Caco-2 (cell line): ENCODE results near the gene GPR37. TPM values are rescaled to one million over a fixed set of nuclear protein-coding genes. Genes with fewer than 3 reads are reported as not detected.

Experiments used
- BruUV-seq: library from RNA; stranded (reverse); fragments of 400-500 nt; replicated peaks from 2 replicates; lab custom pipeline; 2021; lab: Mats Ljungman, UMichigan
- CTCF ChIA-PET: fragments of 300-600 bp; sonication (Branson Sonifier 250); formaldehyde crosslinking; loops from one replicate; lab custom pipeline; 2022; ENCODE audit warnings: antibody characterized with exemption; lab: Charles Lee
- POLR2A ChIA-PET: fragments of 300-600 bp; sonication (Branson Sonifier 250); formaldehyde crosslinking; loops from one replicate; lab custom pipeline; 2022; ENCODE audit warnings: antibody characterized with exemption; lab: Charles Lee
- DNase-seq, 2 experiments: peaks; one replicate each; pipeline versions ENCODE4 v3.0.0 to v3.0.0-alpha.2; 2020 to 2022
- H3K27me3 ChIP-seq: replicated peaks from 2 replicates; pipeline ENCODE4 v1.6.0; 2011; ENCODE audit warnings: low read length; ENCODE audit not compliant: control insufficient read depth, insufficient read depth
- H3K36me3 ChIP-seq: 2 replicates; pipeline ENCODE4 v1.5.1; 2011; ENCODE audit warnings: low read length; ENCODE audit not compliant: control insufficient read depth, insufficient read depth
- H3K4me1 ChIP-seq: fragments of 250-450 bp; sonication (Bioruptor Pico); 2 replicates; pipeline ENCODE4 v1.5.1; 2020; ENCODE audit warnings: mild to moderate bottlenecking
- H3K4me3 ChIP-seq: 2 replicates; pipeline ENCODE4 v1.5.1; 2011; ENCODE audit warnings: low read depth, mild to moderate bottlenecking, control low read depth, low read length
- H3K9me3 ChIP-seq: fragments of 250-450 bp; sonication (Bioruptor Pico); 2 replicates; pipeline ENCODE4 v1.5.1; 2020; ENCODE audit warnings: mild to moderate bottlenecking, moderate library complexity
- H3K27ac Mint-ChIP-seq: one replicate; pipeline ENCODE4 v1.8.0; 2022; ENCODE audit warnings: mixed read lengths; ENCODE audit not compliant: unreplicated experiment
- H3K27me3 Mint-ChIP-seq: one replicate; pipeline ENCODE4 v1.8.0; 2022; ENCODE audit warnings: mixed read lengths; ENCODE audit not compliant: insufficient read depth, unreplicated experiment
- H3K36me3 Mint-ChIP-seq: one replicate; pipeline ENCODE4 v1.8.0; 2022; ENCODE audit warnings: mild to moderate bottlenecking, mixed read lengths; ENCODE audit not compliant: insufficient read depth, unreplicated experiment
- H3K4me1 Mint-ChIP-seq: one replicate; pipeline ENCODE4 v1.8.0; 2022; ENCODE audit warnings: low read depth, mixed read lengths; ENCODE audit not compliant: unreplicated experiment
- H3K4me3 Mint-ChIP-seq: one replicate; pipeline ENCODE4 v1.8.0; 2022; ENCODE audit warnings: mild to moderate bottlenecking, moderate library complexity, mixed read lengths; ENCODE audit not compliant: unreplicated experiment
- H3K9me3 Mint-ChIP-seq: one replicate; pipeline ENCODE4 v1.8.0; 2022; ENCODE audit warnings: mixed read lengths; ENCODE audit not compliant: unreplicated experiment
- CTCF ChIP-seq, 2 experiments: fragments of 200-600 bp in 1 of 2; IDR thresholded peaks; 1 replicate in 1 of 2; 2 replicates in 1 of 2; pipeline versions ENCODE4 v1.5.1 to v1.8.0; 2011 to 2022; ENCODE audit warnings: antibody characterized with exemption in 1 of 2, control low read depth in 1 of 2, inconsistent platforms in 1 of 2, low read depth in 1 of 2, low read length in 1 of 2, mild to moderate bottlenecking in 1 of 2, moderate library complexity in 1 of 2; ENCODE audit not compliant: insufficient read depth in 1 of 2, severe bottlenecking in 1 of 2, unreplicated experiment in 1 of 2
- intact Hi-C: fragments of 100-400 bp; cut with micrococcal nuclease; formaldehyde crosslinking; loops from one replicate; pipeline ENCODE4 v1.10.0; 2022; ENCODE audit not compliant: unreplicated experiment
- total RNA-seq: library from RNA; stranded (reverse); gene quantifications from 2 replicates; pipeline ENCODE4 v1.2.3, GENCODE V29; 2022

The GPR37 gene
- total RNA-seq, 1 experiment from 2014 or later, result 0.50 TPM

GRCh38 chr7:124780056-124780455 is 14.5 kb upstream of the GPR37 start:
- ChIA-PET POLR2A (no interaction called here), CTCF (no interaction called here)
- no peak overlapping the region for H3K27ac Mint-ChIP-seq
- no peaks in the 10 kb centered on the region for H3K9me3 Mint-ChIP-seq
- Histone ChIP-seq H3K4me3 (no peak overlapping the region), H3K36me3 (no peaks in the 10 kb centered on the region), H3K4me1 (no peaks in the 10 kb centered on the region), H3K9me3 (no peaks in the 10 kb centered on the region), H3K27me3 (no peaks in the 10 kb centered on the region)
- no peaks in the 10 kb centered on the region for H3K4me1 Mint-ChIP-seq
- BruUV-seq, result no TSS peak
- no peaks in the 10 kb centered on the region for H3K36me3 Mint-ChIP-seq
- peaks cover 5% of the 10 kb centered on the region for H3K27me3 Mint-ChIP-seq
- H3K4me3 Mint-ChIP-seq, result no peak overlapping the region
- intact Hi-C loops, result no loop called here
- DNase-seq, result no peak
- TF ChIP-seq CTCF (IDR thresholded peaks at IDR 0.05; ENCODE audit: insufficient read depth in 1 of 2, low read depth in 1 of 2, low read length in 1 of 2, severe bottlenecking in 1 of 2, unreplicated experiment in 1 of 2), result no peak

DNA sequence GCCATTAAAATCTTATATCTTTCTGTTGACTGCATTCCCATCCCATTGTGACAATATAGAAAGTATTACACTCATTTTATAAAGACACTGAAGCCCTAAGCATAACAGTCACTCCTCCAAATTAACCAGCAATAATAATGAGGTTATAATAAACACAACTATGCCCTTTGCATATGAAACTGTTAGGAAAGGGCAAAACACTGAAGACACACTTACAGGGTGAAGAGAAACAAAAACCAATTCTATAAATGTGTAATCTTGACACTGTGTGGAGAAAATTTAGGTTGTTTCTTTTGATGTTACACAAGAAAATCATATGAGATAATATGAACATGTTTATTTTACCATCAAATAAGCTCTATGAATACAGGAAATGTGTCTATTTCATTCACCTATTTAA is 14.0 kb upstream of the GPR37 start:
- H3K27me3 ChIP-seq, result no peaks in the 10 kb centered on the region
- H3K4me1 ChIP-seq, result no peaks in the 10 kb centered on the region
- H3K36me3 Mint-ChIP-seq, result no peaks in the 10 kb centered on the region
- no peak overlapping the region for H3K4me3 ChIP-seq
- no peaks in the 10 kb centered on the region for H3K9me3 Mint-ChIP-seq
- POLR2A ChIA-PET, result no interaction called here
- no peaks in the 10 kb centered on the region for H3K36me3 ChIP-seq
- H3K4me3 Mint-ChIP-seq, result no peak overlapping the region
- intact Hi-C loops, result no loop called here
- H3K27me3 Mint-ChIP-seq, result peaks cover 5% of the 10 kb centered on the region
- CTCF ChIA-PET, result no interaction called here
- H3K27ac Mint-ChIP-seq, result no peak overlapping the region
- BruUV-seq, result no TSS peak
- H3K4me1 Mint-ChIP-seq, result no peaks in the 10 kb centered on the region
- H3K9me3 ChIP-seq, result no peaks in the 10 kb centered on the region
- no peak for TF ChIP-seq CTCF (IDR thresholded peaks at IDR 0.05; ENCODE audit: insufficient read depth in 1 of 2, low read depth in 1 of 2, low read length in 1 of 2, severe bottlenecking in 1 of 2, unreplicated experiment in 1 of 2)
- no peak for DNase-seq

GRCh38 chr7:124779194-124779593 is 13.6 kb upstream of the GPR37 start:
- intact Hi-C loops, result no loop called here
- Mint-ChIP-seq H3K27ac (no peak overlapping the region), H3K9me3 (no peaks in the 10 kb centered on the region), H3K27me3 (peaks cover 6% of the 10 kb centered on the region), H3K4me1 (no peaks in the 10 kb centered on the region), H3K36me3 (no peaks in the 10 kb centered on the region), H3K4me3 (no peak overlapping the region)
- H3K27me3 ChIP-seq, result no peaks in the 10 kb centered on the region
- TF ChIP-seq CTCF (IDR thresholded peaks at IDR 0.05; ENCODE audit: insufficient read depth in 1 of 2, low read depth in 1 of 2, low read length in 1 of 2, severe bottlenecking in 1 of 2, unreplicated experiment in 1 of 2), result no peak
- H3K4me3 ChIP-seq, result no peak overlapping the region
- CTCF ChIA-PET, result no interaction called here
- POLR2A ChIA-PET, result no interaction called here
- no peaks in the 10 kb centered on the region for H3K36me3 ChIP-seq
- no peaks in the 10 kb centered on the region for H3K4me1 ChIP-seq
- no peaks in the 10 kb centered on the region for H3K9me3 ChIP-seq
- no peak for DNase-seq
- no TSS peak for BruUV-seq
